ENCODE data around the gene MYOCOS.

- TF ChIP-seq EZH2 (IDR thresholded peaks at IDR 0.05; ENCODE audit: insufficient read depth, poor library complexity, severe bottlenecking) (no peak), EZH2phosphoT487 (IDR thresholded peaks at IDR 0.05; ENCODE audit: insufficient read depth, low read depth) (no peak)
These were observed 41.2 kb downstream of the MYOCOS start for GRCh38 chr1:171663036-171663853.
